Measurements from ENCODE around the gene TGM6.

DNA sequence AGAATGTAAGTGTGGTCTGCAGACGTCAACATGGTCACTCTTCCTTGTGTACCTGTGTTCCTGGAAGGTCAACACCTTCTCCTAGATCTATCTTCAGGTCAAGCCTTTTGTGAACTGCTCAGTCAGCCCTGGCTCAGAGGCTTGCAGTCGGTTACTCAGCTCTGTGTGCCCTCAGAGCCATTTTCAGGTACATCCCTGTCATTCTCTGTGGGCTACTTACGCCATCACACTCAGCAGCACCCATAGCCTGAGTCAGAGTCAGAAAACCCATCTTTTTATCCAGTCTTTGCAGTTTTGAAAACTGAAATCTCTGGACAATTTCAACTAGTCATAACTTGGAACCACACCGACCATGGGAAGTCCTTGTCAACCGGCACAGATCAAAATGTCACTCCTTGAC is 49.6 kb upstream of the TGM6 start:
- TF ChIP-seq POLR2A (IDR thresholded peaks at IDR 0.05) (no peak), POLR2AphosphoS5 (IDR thresholded peaks at IDR 0.05) (no peak)
- TF ChIP-seq, protein P1, sequence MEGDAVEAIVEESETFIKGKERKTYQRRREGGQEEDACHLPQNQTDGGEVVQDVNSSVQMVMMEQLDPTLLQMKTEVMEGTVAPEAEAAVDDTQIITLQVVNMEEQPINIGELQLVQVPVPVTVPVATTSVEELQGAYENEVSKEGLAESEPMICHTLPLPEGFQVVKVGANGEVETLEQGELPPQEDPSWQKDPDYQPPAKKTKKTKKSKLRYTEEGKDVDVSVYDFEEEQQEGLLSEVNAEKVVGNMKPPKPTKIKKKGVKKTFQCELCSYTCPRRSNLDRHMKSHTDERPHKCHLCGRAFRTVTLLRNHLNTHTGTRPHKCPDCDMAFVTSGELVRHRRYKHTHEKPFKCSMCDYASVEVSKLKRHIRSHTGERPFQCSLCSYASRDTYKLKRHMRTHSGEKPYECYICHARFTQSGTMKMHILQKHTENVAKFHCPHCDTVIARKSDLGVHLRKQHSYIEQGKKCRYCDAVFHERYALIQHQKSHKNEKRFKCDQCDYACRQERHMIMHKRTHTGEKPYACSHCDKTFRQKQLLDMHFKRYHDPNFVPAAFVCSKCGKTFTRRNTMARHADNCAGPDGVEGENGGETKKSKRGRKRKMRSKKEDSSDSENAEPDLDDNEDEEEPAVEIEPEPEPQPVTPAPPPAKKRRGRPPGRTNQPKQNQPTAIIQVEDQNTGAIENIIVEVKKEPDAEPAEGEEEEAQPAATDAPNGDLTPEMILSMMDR (IDR thresholded peaks at IDR 0.05) = no peak

Measured in stomach (tissue), 4 donors.